ENCODE data around the gene IGFBP1. TPM values are rescaled to one million over a fixed set of nuclear protein-coding genes. Genes with fewer than 3 reads are reported as not detected.

IGFBP1 gene
- total RNA-seq, 4 donors from 2014 or later = 0.49 to 3.6 TPM; not detected in 2

DNA sequence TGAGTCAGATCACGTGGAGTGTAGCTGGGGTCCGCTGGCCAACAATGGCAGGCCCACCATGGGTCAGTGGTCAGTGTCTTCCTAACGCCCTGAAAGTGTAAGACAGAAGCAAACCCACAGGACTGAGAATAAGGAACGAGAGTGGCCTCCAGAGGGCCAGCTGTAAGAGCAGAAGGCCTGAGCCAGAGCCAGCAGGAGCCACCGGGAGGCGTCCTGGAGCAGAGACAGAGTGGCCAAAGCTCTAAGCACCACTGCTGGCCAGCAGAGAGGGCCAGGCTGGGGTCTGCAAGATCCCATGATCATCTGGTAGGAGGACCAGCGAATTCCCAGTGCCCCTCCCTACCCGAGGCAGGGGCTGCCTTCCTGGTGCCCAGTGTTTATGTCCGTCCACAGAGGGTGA lies 24.6 kb upstream of the IGFBP1 start:
- Histone ChIP-seq H3K27ac (no peak overlapping the region), H3K27me3 (peaks cover 0 to 5% (median 2%) of the 10 kb centered on the region in 3 donors), H3K4me3 (no peak overlapping the region), H3K4me1 (no peaks in the 10 kb centered on the region), H3K9me3 (no peaks in the 10 kb centered on the region), H3K36me3 (no peaks in the 10 kb centered on the region)
- in situ Hi-C loops (cut with MboI; ENCODE audit: low sequenced_read_pairs in 4 of 4) = loop anchor here (25.0 kb wide), 2 partner anchors 201 to 701 kb away; partner anchors contain the start of gene RAMP3 (in 4 of the 4)
- intact Hi-C loops (cut with DNase I; ENCODE audit: low total_unique reads) = no loop called here
- DNase-seq (no peak), ATAC-seq (no peak)
- no peak for TF ChIP-seq CTCF (IDR thresholded peaks at IDR 0.05 in 4 of 5, conservative IDR thresholded peaks at IDR 0.05 in 1 of 5)
- no peak for TF ChIP-seq POLR2A (IDR thresholded peaks at IDR 0.05)

DNA sequence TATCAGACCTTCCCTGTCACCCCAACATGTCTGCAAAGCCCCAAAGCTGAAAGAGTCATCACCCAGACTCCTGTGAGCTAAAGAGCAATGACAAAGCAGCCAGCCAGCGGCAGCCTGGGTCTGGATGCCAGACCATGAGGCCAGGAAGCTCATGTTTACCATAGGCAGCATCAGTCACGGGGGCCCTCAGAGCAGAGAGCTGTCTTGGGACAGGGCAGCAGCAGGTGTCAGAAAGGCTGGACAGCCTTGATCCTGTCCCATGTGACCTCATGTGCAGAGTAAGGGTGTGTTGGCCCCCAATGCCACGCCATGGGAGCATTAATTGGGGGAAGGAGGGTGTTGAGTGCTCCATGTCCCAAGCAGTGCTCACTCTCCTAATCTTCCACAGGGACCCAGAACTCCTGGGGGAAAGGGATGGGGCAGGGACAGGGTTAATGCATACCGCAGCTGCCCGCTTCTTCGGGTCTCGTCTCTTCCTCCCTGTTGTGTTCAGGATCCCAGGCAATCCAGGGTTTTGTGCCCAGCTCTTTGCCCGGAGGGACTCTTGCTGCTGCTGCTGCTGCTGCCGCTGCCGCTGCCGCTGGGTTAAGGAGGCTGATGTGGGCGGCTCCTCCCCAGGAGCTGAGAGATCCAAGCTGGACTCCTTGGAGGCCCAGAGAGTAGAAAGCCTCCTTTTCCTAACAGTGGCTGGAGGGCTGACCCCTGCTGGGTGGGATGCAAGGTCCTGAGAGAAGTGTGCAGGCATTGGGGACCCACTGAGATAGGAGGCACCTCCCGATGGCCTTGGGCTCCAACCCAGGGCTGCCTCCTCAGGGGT lies 22.5 kb upstream of the IGFBP1 start:
- intact Hi-C loops (cut with DNase I; ENCODE audit: low total_unique reads) = no loop called here

GRCh38 chr7:45867471-45867870 lies 20.8 kb upstream of the IGFBP1 start:
- no peak for TF ChIP-seq CTCF (IDR thresholded peaks at IDR 0.05 in 4 of 5, conservative IDR thresholded peaks at IDR 0.05 in 1 of 5)
- no peak for TF ChIP-seq POLR2A (IDR thresholded peaks at IDR 0.05)
- Histone ChIP-seq H3K27ac (no peak overlapping the region), H3K4me3 (no peak overlapping the region), H3K9me3 (no peaks in the 10 kb centered on the region), H3K4me1 (no peaks in the 10 kb centered on the region), H3K27me3 (peaks cover 0 to 5% (median 0%) of the 10 kb centered on the region in 3 donors), H3K36me3 (no peaks in the 10 kb centered on the region)
- ATAC-seq = no peak
- intact Hi-C loops (cut with DNase I; ENCODE audit: low total_unique reads) (no loop called here), in situ Hi-C loops (cut with MboI; ENCODE audit: low sequenced_read_pairs in 4 of 4) (loop anchor here (25.0 kb wide), 2 partner anchors 205 to 705 kb away; partner anchors contain the start of gene RAMP3 (in 4 of the 4))
- DNase-seq = no peak

More for the DNA sequence above, 22.5 kb upstream of the IGFBP1 start:
- no peak for TF ChIP-seq CTCF (IDR thresholded peaks at IDR 0.05 in 4 of 5, conservative IDR thresholded peaks at IDR 0.05 in 1 of 5)
- TF ChIP-seq POLR2A (IDR thresholded peaks at IDR 0.05) = no peak
- Histone ChIP-seq H3K27ac (no peak overlapping the region), H3K9me3 (no peaks in the 10 kb centered on the region), H3K4me3 (no peak overlapping the region), H3K4me1 (no peaks in the 10 kb centered on the region), H3K36me3 (no peaks in the 10 kb centered on the region), H3K27me3 (peaks cover 0 to 5% (median 2%) of the 10 kb centered on the region in 3 donors)
- no peak for DNase-seq
- in situ Hi-C loops (cut with MboI; ENCODE audit: low sequenced_read_pairs in 4 of 4) = loop anchor here (25.0 kb wide), 2 partner anchors 204 to 704 kb away; partner anchors contain the start of gene RAMP3 (in 4 of the 4)
- ATAC-seq = no peak

GRCh38 chr7:45869426-45869825 lies 18.9 kb upstream of the IGFBP1 start:
- H3K36me3 ChIP-seq = no peaks in the 10 kb centered on the region
- H3K9me3 ChIP-seq = no peaks in the 10 kb centered on the region
- DNase-seq = no peak
- TF ChIP-seq POLR2A (IDR thresholded peaks at IDR 0.05) (no peak), CTCF (IDR thresholded peaks at IDR 0.05 in 4 of 5, conservative IDR thresholded peaks at IDR 0.05 in 1 of 5) (no peak)
- no peaks in the 10 kb centered on the region for H3K4me1 ChIP-seq
- intact Hi-C loops (cut with DNase I; ENCODE audit: low total_unique reads) = no loop called here
- no peak overlapping the region for H3K27ac ChIP-seq
- H3K4me3 ChIP-seq = no peak overlapping the region
- peaks cover 0 to 5% (median 0%) of the 10 kb centered on the region in 3 donors for H3K27me3 ChIP-seq
- no peak for ATAC-seq
- in situ Hi-C loops (cut with MboI; ENCODE audit: low sequenced_read_pairs in 4 of 4) = loop anchor here (25.0 kb wide), 2 partner anchors 207 to 707 kb away; partner anchors contain the start of gene RAMP3 (in 4 of the 4)
